HG03442 (cell line): ENCODE data around the gene ACOXL.
"Not testable (repeated sequence)": the region's sequence is repeated elsewhere in the genome, so short reads cannot be mapped to it uniquely, and the experiment has no call there.

Experiments used
- ATAC-seq: cut with Tn5 transposase; IDR thresholded peaks from one replicate; pipeline ENCODE4 v1.9.1; 2021; ENCODE audit warnings: mild to moderate bottlenecking, moderate library complexity; ENCODE audit not compliant: unreplicated experiment

Gene ACOXL

DNA sequence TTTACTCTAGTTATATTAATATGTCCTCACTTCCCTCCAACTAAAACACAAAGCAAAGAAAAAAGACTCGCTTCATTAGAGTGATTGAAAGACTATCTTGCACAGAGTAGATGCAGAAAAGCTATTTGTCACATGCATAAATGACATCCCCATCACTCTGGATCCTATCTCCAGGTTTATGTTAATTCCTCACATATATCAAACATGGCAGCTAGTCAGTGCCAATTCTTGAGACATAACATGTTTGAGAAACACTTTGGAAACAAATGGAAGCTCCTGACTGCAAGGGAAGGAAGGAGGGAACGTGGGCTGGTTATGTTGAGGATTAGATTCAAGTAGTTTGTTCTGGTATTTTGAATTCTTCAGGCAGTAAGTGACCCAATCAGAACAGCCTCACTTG, 298.6 kb downstream of the ACOXL start:
- ATAC-seq = no peak

DNA sequence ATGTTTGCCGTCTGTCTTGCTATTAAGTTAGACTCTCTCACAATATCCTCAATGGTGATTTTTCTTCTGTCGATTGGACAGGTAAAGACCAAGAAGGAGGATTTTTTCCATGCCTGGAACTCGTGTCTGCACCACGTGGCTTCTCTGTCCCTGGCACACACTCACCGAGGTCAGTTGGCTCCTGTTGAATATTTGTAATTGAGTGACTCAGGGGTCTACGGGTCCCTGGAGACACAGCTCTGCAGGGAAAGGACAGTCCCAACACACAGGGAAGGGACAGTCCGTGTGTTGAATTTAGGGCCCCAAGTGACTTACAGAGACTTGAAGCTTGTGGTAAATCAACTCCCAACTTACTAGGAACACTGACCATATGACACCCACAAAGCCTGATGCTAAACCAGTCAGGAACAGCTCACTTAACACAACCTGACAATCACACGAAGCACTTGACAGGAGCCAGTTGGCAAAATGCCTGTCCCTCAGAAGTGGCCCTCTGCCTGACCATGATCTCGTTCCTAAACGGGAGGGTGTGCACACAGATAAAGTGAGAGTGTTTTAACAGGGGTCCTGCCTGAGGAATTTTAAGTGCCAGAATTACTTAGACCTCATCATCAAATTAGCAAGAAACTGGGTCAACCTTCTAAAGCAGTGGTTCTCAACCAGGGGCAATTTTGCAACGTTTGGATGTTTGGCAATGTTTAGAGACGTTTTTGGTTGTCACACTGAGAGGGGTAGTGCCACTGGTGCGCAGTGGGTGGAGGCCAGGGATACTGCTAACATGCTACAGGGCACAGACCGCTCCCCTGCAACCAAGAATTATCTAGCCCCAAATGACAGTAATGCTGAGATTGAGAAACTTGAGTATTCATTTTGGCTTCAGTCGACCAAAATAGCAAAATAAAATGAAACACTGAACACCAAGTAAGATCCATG, 299.4 kb downstream of the ACOXL start:
- no peak for ATAC-seq

DNA sequence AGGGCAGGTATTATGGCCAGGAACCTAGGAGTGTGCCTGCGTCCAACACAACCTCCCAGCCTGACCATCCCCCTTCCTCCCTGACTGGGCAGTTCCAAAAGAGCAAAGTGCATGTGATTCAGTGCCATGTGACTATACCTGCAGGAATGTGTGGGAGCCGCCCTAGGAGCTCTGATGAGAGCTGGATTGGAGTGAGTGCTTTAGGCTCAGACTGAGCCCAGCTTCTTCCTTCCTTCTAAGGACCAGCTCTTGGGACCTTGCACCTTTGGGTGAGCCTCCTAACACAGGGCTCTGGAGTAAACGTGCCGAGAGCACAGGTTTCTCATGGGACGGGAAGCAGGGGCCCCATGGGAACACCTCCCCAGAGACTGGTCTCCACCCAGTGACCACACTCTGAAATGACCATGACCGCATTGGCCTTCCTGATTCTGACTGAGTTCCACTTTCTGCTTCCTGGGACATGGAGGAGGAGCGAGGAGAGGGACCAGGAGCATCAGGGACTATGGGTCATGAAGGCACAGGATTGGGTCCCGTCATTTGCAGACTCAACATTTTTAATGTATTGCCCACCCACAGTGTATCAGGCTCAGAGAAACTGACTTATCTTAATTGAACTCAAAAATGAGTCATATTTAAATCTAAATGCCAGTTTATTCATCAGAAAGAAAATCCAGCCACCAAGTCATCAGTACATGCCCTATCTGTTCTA, 300.5 kb downstream of the ACOXL start:
- no peak for ATAC-seq

GRCh38 chr2:111034146-111034545, 301.8 kb downstream of the ACOXL start:
- ATAC-seq = no peak

DNA sequence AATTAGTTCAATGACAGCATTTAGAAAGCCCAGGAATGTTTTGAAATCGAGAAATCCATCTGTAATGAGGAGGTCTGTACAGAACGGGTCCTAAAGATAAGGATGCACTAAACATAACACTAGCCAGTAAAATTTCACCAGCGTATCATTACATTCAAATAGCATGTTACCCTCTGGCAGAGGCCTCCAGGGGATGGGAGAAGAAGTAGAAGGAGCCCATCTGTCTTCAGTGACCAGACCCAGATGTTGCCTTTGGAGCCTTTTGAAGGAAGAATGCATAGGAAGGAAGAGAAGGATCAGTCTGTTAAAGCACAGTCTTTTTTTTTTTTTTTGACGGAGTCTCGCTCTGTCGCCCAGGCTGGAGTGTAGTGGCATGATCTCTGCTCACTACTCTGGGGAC, 302.2 kb downstream of the ACOXL start:
- ATAC-seq = no peak

DNA sequence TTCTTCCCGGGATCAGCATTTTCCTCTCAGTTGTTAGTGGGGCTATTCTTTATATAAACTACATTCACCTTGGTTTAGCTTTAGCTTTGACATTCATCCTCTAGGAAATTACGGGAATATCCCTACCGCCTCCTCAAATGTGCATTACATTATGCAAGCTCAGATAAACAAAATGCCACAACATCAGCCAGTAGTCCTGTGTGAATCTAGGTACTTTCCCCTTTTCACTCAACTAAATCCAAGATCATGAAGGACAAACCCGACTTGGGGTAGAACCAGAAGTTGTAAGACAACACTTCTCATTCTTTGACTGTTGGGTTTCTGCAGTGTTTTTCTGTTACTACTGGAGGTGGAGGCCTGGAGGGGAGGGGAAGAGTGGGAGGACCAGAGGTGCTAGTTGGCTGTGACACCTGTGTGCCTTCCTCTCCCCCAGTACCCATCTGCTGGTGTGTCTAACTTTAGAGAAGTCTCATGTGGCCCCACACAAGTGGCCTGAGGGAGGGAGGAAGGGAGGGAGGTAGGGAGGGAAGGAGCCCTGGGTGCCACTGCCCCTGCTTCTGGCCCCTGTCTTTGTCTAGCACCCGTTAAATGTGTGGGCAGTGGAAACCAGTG, 303.6 kb downstream of the ACOXL start:
- peak; percentile 51 for ATAC-seq

- ATAC-seq = peak; percentile 52
These were observed 304.8 kb downstream of the ACOXL start for GRCh38 chr2:111037128-111037527.

DNA sequence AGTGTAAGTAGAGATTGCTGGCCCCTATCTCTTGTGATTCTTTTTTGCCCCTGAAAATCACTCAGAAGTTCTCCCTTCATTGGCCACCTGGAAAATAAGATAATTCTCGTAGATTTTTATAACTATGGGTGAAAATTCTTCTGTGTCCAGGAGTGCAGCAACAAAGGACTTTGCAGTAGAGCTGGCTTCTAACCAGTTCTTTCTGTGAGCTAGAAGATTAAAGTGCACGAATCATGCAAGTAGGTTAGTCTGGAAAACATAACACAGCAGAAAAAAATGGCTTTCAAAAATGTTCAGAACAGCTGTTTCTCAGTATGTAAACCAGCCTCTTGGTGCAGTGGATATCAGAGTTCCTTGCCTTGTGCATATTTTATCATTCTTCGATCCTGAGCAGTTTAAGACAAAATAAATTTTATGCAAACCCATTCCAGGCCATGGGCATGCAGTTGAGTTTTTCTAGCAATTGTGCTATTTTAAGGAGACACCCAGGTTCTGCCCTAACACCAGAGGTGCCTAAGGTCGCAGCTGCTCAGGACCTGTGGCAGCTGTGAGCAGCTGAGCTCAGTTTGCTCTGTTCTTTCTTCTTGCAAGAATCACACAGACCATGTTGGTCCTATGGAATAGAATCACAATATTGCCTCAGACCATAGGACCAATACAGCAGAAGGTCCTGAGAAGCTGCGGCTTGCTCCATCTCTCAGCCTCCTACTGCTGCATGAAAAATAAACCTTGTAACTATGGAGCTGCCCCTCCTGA, 307.4 kb downstream of the ACOXL start:
- ATAC-seq = no peak

DNA sequence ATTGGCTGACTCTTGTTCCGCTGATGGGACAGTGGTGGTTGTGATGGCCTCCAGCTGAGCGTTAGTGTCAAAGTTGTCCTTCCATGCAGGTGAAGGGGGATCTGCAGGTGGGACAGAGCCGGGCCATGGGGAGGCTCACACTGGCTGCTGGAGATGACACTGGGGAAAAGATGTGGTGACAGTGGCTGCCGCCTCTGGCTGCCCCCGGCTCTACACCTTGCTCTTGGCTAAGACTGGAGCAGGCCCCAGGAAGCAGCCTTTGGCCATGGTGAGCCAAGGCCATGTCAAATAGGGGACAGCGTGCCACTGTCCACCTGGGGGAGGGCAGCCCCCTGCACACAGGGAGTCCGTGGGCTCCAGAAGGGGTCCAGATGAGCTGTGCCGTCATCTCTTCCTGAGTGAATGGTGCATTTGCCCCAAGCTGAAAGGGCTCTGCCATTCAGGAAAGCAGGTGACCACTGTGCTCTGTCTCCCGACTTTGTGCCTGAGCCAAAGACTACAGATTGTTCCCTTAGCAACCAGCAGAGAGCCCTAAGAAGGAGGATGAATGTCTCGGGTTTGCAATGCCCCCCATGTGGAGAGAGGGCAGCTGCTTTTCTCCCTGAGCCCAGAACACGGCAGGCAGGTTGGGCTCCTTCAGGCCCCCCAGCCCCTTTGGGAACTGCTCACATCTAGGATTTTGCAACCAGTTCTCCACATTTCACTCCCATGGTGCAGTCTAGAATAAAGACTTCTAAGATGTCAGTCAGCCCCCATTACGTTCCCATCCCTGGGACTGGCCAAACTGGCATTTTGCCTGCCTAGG, 309.2 kb downstream of the ACOXL start:
- no peak for ATAC-seq

- no peak for ATAC-seq
These were observed 309.9 kb downstream of the ACOXL start for GRCh38 chr2:111042261-111042660.

- peak; percentile 66 for ATAC-seq
These were observed 310.7 kb downstream of the ACOXL start for GRCh38 chr2:111042772-111043771.

- no peak for ATAC-seq
These were observed 311.7 kb downstream of the ACOXL start for GRCh38 chr2:111044066-111044465.

DNA sequence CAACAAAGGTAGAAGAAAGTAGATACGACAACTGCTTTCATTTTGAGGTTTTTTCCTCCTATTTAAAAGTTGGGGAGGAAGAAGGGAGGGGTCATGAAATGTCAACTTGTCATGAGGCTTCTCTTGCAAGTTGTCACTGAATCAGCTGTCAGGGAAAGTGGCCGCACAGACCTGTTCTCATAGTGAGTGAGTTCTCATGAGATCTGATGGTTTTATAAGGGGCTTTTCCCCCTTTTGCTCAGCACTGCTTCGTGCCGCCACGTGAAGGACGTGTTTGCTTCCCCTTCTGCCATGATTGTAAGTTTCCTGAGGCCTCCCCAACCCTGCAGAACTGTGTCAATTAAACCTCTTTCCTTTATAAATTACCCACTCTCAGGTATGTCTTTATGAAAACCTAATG, 312.9 kb downstream of the ACOXL start:
- not testable (repeated sequence) for ATAC-seq

GRCh38 chr2:111045771-111046444, 313.5 kb downstream of the ACOXL start:
- no peak for ATAC-seq

DNA sequence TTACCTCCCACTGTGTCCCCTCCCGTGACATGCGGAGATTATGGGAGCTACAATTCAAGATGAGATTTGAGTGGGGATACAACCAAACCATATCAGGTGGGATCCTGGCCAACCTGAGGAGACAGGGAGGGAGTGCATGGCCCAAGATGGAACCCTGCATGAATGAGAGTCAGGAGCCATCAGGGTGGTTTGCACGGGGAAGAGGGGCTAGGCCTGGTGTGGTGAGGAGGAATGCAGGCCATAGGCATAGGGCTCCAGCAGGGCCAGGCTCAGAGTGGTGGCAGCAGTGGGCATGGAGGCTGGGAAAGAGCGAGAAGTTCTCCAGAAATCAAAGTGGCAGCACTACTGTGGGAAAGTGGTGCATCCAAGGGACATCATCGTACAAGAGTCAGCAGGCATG, 314.3 kb downstream of the ACOXL start:
- no peak for ATAC-seq

DNA sequence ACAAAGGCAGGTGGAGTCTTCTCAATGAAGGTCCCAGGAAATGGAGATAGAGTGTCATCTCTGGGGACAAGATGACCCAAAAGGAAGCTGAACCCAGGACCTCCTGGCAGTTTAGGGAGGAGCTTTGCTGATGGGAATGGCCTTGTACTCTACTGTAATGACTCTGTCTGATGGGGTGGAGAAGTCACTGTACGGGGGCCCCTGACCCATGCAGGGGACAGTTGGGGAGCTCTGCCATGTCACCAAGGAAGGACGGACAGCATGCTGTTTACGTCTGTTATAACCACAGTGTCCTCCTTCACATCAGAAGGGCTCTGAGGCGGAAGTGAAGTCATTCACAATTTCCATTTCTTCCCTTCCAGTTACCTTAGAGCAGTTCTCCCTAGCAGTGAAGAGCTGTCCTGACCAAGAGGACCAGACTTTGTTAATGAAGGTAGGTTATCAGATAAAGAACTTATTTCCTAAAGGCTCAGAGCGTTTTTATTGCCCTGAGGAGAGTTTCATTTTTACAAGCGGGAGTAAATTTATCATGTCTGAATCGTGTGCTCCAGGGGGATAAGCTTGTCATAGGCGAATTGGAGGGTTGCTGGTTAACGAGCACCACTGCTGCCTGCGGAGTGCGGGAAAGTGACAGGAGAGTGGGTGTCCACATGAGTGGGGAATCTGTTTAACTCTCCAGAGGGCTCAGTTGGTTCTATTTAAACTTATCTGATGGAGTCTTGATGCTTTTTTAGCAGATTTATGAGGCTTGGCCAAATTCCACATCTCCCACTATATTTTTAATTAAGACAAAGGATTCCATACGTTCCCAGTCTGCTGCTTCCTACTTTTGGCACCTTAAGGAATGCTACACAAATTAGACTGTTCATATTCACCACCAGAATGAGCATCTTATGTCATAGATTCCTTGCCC, 316.7 kb downstream of the ACOXL start:
- no peak for ATAC-seq
